ENCODE results near the gene MUC5B. TPM values are rescaled to one million over a fixed set of nuclear protein-coding genes. Genes with fewer than 3 reads are reported as not detected.

Gene MUC5B
- total and polyA plus RNA-seq, 7 experiments from 2014 or later, result not detected

DNA sequence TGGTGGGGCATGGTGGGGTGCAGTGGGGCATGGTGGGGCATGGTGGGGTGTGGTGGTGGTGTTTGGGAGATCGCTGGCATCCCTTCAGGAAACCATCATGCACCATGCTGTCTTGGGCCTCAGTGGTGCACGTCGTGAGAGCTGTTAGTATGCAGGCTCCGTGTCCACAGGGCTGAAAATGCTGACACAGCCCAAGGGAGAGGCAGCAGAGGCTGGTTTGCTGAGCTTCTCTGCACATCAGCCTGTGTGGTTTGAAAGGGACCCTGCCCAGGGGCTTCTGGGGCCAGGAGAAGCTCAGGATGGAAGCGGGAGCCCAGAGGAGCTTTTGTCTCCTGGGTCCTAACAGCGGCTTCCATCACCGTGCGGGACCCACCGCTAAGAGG lies 30.2 kb downstream of the MUC5B start:
- CTCF ChIA-PET, result no interaction called here
- no peak for DNase-seq

GRCh38 chr11:1254086-1254648 lies 31.3 kb downstream of the MUC5B start:
- no peaks in the 10 kb centered on the region for H3K4me1 ChIP-seq (ENCODE audit: control insufficient read depth in 2 of 2, insufficient read depth in 2 of 2, low read length in 2 of 2)
- Mint-ChIP-seq H3K27me3 (no peaks in the 10 kb centered on the region), H3K4me1 (no peaks in the 10 kb centered on the region), H3K4me3 (no peak overlapping the region), H3K27ac (no peak overlapping the region), H3K36me3 (peaks cover 0 to 8% (median 0%) of the 10 kb centered on the region in 5 donors), H3K9me3 (peaks cover 0 to 16% (median 0%) of the 10 kb centered on the region in 11 donors)
- DNase-seq (no peak), ATAC-seq (no peak)
- H3K4me3 ChIP-seq (ENCODE audit: low read length), result no peak overlapping the region
- CTCF ChIA-PET, result no interaction called here
- no peaks in the 10 kb centered on the region for H3K27me3 ChIP-seq (ENCODE audit: control insufficient read depth in 2 of 2, insufficient read depth in 2 of 2, low read length in 2 of 2)
- no peaks in the 10 kb centered on the region for H3K36me3 ChIP-seq (ENCODE audit: control insufficient read depth in 2 of 3, insufficient read depth in 3 of 3, low read length in 3 of 3)
- no peak overlapping the region for H3K27ac ChIP-seq (ENCODE audit: low read depth, low read length)
- POLR2A ChIA-PET, result no interaction called here
- intact Hi-C loops (cut with micrococcal nuclease), result no loop called here
- no peaks in the 10 kb centered on the region for H3K9me3 ChIP-seq (ENCODE audit: control insufficient read depth in 2 of 3, low read length in 3 of 3)

More for the DNA sequence above, 30.2 kb downstream of the MUC5B start:
- no peak for ATAC-seq
- H3K36me3 Mint-ChIP-seq, result peaks cover 0 to 8% (median 0%) of the 10 kb centered on the region in 5 donors
- H3K27me3 Mint-ChIP-seq, result no peaks in the 10 kb centered on the region
- Histone ChIP-seq H3K36me3 (ENCODE audit: control insufficient read depth in 2 of 3, insufficient read depth in 3 of 3, low read length in 3 of 3) (no peaks in the 10 kb centered on the region), H3K27ac (ENCODE audit: low read depth, low read length) (no peak overlapping the region), H3K4me1 (ENCODE audit: control insufficient read depth in 2 of 2, insufficient read depth in 2 of 2, low read length in 2 of 2) (no peaks in the 10 kb centered on the region), H3K9me3 (ENCODE audit: control insufficient read depth in 2 of 3, low read length in 3 of 3) (no peaks in the 10 kb centered on the region), H3K27me3 (ENCODE audit: control insufficient read depth in 2 of 2, insufficient read depth in 2 of 2, low read length in 2 of 2) (no peaks in the 10 kb centered on the region), H3K4me3 (ENCODE audit: low read length) (no peak overlapping the region)
- H3K4me3 Mint-ChIP-seq, result no peak overlapping the region
- peaks cover 0 to 20% (median 0%) of the 10 kb centered on the region in 11 donors for H3K9me3 Mint-ChIP-seq
- no peak overlapping the region for H3K27ac Mint-ChIP-seq
- H3K4me1 Mint-ChIP-seq, result no peaks in the 10 kb centered on the region
- POLR2A ChIA-PET, result interaction anchor here (0.7 kb wide), 1 partner anchor 57 kb away, joined by 3 read pairs; no protein-coding TSS in a partner anchor
- intact Hi-C loops (cut with micrococcal nuclease), result no loop called here

DNA sequence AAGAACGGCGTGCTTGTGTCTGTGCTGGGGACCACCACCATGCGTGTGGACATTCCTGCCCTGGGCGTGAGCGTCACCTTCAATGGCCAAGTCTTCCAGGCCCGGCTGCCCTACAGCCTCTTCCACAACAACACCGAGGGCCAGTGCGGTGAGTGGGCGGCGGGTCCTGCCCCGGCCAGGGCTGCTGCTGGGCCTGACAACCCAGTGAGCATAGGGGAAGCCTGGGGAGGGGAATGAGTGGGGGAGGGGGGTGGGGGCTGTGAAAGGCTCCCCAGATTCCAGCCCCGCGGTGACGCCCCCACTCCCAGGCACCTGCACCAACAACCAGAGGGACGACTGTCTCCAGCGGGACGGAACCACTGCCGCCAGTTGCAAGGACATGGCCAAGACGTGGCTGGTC lies 31.9 kb downstream of the MUC5B start:
- Histone ChIP-seq H3K36me3 (ENCODE audit: control insufficient read depth in 2 of 3, insufficient read depth in 3 of 3, low read length in 3 of 3) (no peaks in the 10 kb centered on the region), H3K4me3 (ENCODE audit: low read length) (no peak overlapping the region), H3K4me1 (ENCODE audit: control insufficient read depth in 2 of 2, insufficient read depth in 2 of 2, low read length in 2 of 2) (no peaks in the 10 kb centered on the region), H3K9me3 (ENCODE audit: control insufficient read depth in 2 of 3, low read length in 3 of 3) (no peaks in the 10 kb centered on the region), H3K27me3 (ENCODE audit: control insufficient read depth in 2 of 2, insufficient read depth in 2 of 2, low read length in 2 of 2) (no peaks in the 10 kb centered on the region), H3K27ac (ENCODE audit: low read depth, low read length) (no peak overlapping the region)
- no peak overlapping the region for H3K4me3 Mint-ChIP-seq
- H3K4me1 Mint-ChIP-seq, result no peaks in the 10 kb centered on the region
- no peaks in the 10 kb centered on the region for H3K27me3 Mint-ChIP-seq
- POLR2A ChIA-PET, result no interaction called here
- H3K9me3 Mint-ChIP-seq, result peaks cover 0 to 13% (median 0%) of the 10 kb centered on the region in 11 donors
- no peak overlapping the region for H3K27ac Mint-ChIP-seq
- DNase-seq (no peak), ATAC-seq (no peak)
- peaks cover 0 to 6% (median 0%) of the 10 kb centered on the region in 5 donors for H3K36me3 Mint-ChIP-seq
- CTCF ChIA-PET, result no interaction called here
- intact Hi-C loops (cut with micrococcal nuclease), result no loop called here

DNA sequence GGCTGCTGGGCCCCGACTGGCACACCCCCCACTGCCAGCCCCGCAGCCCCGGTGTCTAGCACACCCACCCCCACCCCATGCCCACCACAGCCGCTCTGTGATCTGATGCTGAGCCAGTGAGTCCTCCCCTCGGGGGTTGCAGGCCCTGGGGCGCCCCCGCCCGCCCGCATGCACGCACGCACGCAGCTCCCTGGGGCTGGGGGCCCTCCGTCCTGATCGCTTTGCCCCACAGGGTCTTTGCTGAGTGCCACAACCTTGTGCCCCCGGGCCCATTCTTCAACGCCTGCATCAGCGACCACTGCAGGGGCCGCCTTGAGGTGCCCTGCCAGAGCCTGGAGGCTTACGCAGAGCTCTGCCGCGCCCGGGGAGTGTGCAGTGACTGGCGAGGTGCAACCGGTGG lies 32.3 kb downstream of the MUC5B start:
- Mint-ChIP-seq H3K27me3 (no peaks in the 10 kb centered on the region), H3K9me3 (peaks cover 0 to 13% (median 0%) of the 10 kb centered on the region in 11 donors), H3K27ac (no peak overlapping the region), H3K4me1 (no peaks in the 10 kb centered on the region), H3K4me3 (no peak overlapping the region), H3K36me3 (peaks cover 0 to 6% (median 0%) of the 10 kb centered on the region in 5 donors)
- H3K9me3 ChIP-seq (ENCODE audit: control insufficient read depth in 2 of 3, low read length in 3 of 3), result no peaks in the 10 kb centered on the region
- ChIA-PET CTCF (no interaction called here), POLR2A (no interaction called here)
- intact Hi-C loops (cut with micrococcal nuclease), result no loop called here
- H3K27me3 ChIP-seq (ENCODE audit: control insufficient read depth in 2 of 2, insufficient read depth in 2 of 2, low read length in 2 of 2), result no peaks in the 10 kb centered on the region
- DNase-seq, result no peak
- no peaks in the 10 kb centered on the region for H3K4me1 ChIP-seq (ENCODE audit: control insufficient read depth in 2 of 2, insufficient read depth in 2 of 2, low read length in 2 of 2)
- H3K36me3 ChIP-seq (ENCODE audit: control insufficient read depth in 2 of 3, insufficient read depth in 3 of 3, low read length in 3 of 3), result no peaks in the 10 kb centered on the region
- ATAC-seq, result no peak
- no peak overlapping the region for H3K27ac ChIP-seq (ENCODE audit: low read depth, low read length)
- H3K4me3 ChIP-seq (ENCODE audit: low read length), result no peak overlapping the region

DNA sequence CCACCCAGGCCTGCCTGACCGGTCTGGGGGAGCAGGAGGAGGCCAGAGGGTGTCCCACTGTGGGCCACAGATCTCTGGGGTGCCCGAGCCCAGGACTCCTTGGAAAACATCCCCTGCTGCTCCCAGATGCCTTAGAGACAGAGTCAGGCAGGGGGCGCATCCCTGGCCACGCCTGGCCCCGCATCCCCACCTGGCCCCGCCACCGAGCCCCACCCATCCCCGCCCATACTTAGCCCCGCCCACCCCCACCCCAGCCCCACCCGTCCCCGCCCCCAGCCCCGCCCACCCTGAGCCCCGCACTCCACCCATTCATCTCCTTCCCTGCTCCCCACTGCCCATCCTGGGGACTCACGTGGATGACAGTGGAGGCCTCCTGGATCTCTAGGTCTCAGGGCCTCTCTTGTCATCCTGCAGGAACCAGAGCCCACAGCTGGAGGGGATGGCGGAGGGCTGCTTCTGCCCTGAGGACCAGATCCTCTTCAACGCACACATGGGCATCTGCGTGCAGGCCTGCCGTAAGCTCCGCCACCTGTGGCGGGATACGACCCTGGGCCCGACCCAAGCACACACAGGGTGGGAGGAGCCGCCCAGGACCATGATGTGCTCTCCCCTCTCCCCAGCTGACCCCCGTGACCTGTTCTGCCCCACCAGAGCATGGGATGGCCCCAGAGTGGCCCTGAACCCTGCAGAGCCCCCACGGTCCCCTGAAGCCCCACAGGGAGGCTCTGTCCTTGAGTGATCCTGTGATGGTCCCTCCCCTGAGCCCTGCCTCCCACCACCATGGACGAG lies 33.6 kb downstream of the MUC5B start:
- Histone ChIP-seq H3K9me3 (ENCODE audit: control insufficient read depth in 2 of 3, low read length in 3 of 3) (no peaks in the 10 kb centered on the region), H3K4me1 (ENCODE audit: control insufficient read depth in 2 of 2, insufficient read depth in 2 of 2, low read length in 2 of 2) (no peaks in the 10 kb centered on the region), H3K36me3 (ENCODE audit: control insufficient read depth in 2 of 3, insufficient read depth in 3 of 3, low read length in 3 of 3) (no peaks in the 10 kb centered on the region), H3K27me3 (ENCODE audit: control insufficient read depth in 2 of 2, insufficient read depth in 2 of 2, low read length in 2 of 2) (no peaks in the 10 kb centered on the region), H3K4me3 (ENCODE audit: low read length) (no peak overlapping the region), H3K27ac (ENCODE audit: low read depth, low read length) (no peak overlapping the region)
- POLR2A ChIA-PET, result no interaction called here
- DNase-seq (no peak), ATAC-seq (no peak)
- H3K4me1 Mint-ChIP-seq, result no peaks in the 10 kb centered on the region
- no peaks in the 10 kb centered on the region for H3K36me3 Mint-ChIP-seq
- H3K4me3 Mint-ChIP-seq, result no peak overlapping the region
- CTCF ChIA-PET, result no interaction called here
- intact Hi-C loops (cut with micrococcal nuclease), result no loop called here
- peaks cover 0 to 6% (median 0%) of the 10 kb centered on the region in 11 donors for H3K9me3 Mint-ChIP-seq
- no peaks in the 10 kb centered on the region for H3K27me3 Mint-ChIP-seq
- no peak overlapping the region for H3K27ac Mint-ChIP-seq

GRCh38 chr11:1257366-1257765 lies 34.5 kb downstream of the MUC5B start:
- ChIA-PET POLR2A (no interaction called here), CTCF (no interaction called here)

GRCh38 chr11:1257916-1258315 lies 35.0 kb downstream of the MUC5B start:
- H3K36me3 ChIP-seq (ENCODE audit: control insufficient read depth in 2 of 3, insufficient read depth in 3 of 3, low read length in 3 of 3), result no peaks in the 10 kb centered on the region
- H3K4me3 ChIP-seq (ENCODE audit: low read length), result no peak overlapping the region
- ChIA-PET CTCF (no interaction called here), POLR2A (no interaction called here)
- H3K9me3 Mint-ChIP-seq, result peaks cover 0 to 2% (median 0%) of the 10 kb centered on the region in 11 donors
- H3K4me1 Mint-ChIP-seq, result peaks cover 0 to 11% (median 5%) of the 10 kb centered on the region in 7 donors
- intact Hi-C loops (cut with micrococcal nuclease), result no loop called here
- ATAC-seq (no peak), DNase-seq (no peak)
- H3K36me3 Mint-ChIP-seq, result no peaks in the 10 kb centered on the region
- H3K27ac ChIP-seq (ENCODE audit: low read depth, low read length), result no peak overlapping the region
- no peaks in the 10 kb centered on the region for H3K27me3 Mint-ChIP-seq
- no peaks in the 10 kb centered on the region for H3K27me3 ChIP-seq (ENCODE audit: control insufficient read depth in 2 of 2, insufficient read depth in 2 of 2, low read length in 2 of 2)
- H3K4me3 Mint-ChIP-seq, result no peak overlapping the region
- H3K4me1 ChIP-seq (ENCODE audit: control insufficient read depth in 2 of 2, insufficient read depth in 2 of 2, low read length in 2 of 2), result peaks cover 7 to 9% of the 10 kb centered on the region in 2 donors
- no peak overlapping the region for H3K27ac Mint-ChIP-seq
- no peaks in the 10 kb centered on the region for H3K9me3 ChIP-seq (ENCODE audit: control insufficient read depth in 2 of 3, low read length in 3 of 3)

More at GRCh38 chr11:1257366-1257765, 34.5 kb downstream of the MUC5B start:
- H3K27me3 ChIP-seq (ENCODE audit: control insufficient read depth in 2 of 2, insufficient read depth in 2 of 2, low read length in 2 of 2), result no peaks in the 10 kb centered on the region
- Mint-ChIP-seq H3K9me3 (peaks cover 0 to 2% (median 0%) of the 10 kb centered on the region in 11 donors), H3K27ac (no peak overlapping the region), H3K4me3 (no peak overlapping the region), H3K36me3 (no peaks in the 10 kb centered on the region), H3K4me1 (peaks cover 0 to 6% (median 1%) of the 10 kb centered on the region in 7 donors), H3K27me3 (no peaks in the 10 kb centered on the region)
- intact Hi-C loops (cut with micrococcal nuclease), result no loop called here
- H3K9me3 ChIP-seq (ENCODE audit: control insufficient read depth in 2 of 3, low read length in 3 of 3), result no peaks in the 10 kb centered on the region
- no peak overlapping the region for H3K4me3 ChIP-seq (ENCODE audit: low read length)
- H3K4me1 ChIP-seq (ENCODE audit: control insufficient read depth in 2 of 2, insufficient read depth in 2 of 2, low read length in 2 of 2), result peaks cover 6% of the 10 kb centered on the region in 2 donors
- H3K27ac ChIP-seq (ENCODE audit: low read depth, low read length), result no peak overlapping the region
- DNase-seq (no peak), ATAC-seq (no peak)
- H3K36me3 ChIP-seq (ENCODE audit: control insufficient read depth in 2 of 3, insufficient read depth in 3 of 3, low read length in 3 of 3), result no peaks in the 10 kb centered on the region

All from naive thymus-derived CD4-positive, alpha-beta T cell (primary cell).